Measurements from ENCODE around the gene C11orf87.

C11orf87 gene

GRCh38 chr11:109401545-109401944 is 20.4 kb upstream of the C11orf87 start:
- Histone ChIP-seq H3K4me3 (ENCODE audit: low read depth, low read length) (no peak overlapping the region), H3K9ac (no peak overlapping the region), H3K36me3 (ENCODE audit: control insufficient read depth, insufficient read depth, low read length) (no peaks in the 10 kb centered on the region), H3K27me3 (ENCODE audit: control insufficient read depth, insufficient read depth, low read length) (no peaks in the 10 kb centered on the region), H3K27ac (no peak overlapping the region), H2AFZ (no peak overlapping the region), H3K79me2 (no peaks in the 10 kb centered on the region), H3K9me3 (ENCODE audit: control insufficient read depth, low read length) (no peaks in the 10 kb centered on the region), H3K4me1 (no peaks in the 10 kb centered on the region), H3K4me2 (ENCODE audit: low read length) (no peak overlapping the region)
- no peak for TF ChIP-seq CTCF (IDR thresholded peaks at IDR 0.05)

- Histone ChIP-seq H3K27me3 (ENCODE audit: control insufficient read depth, insufficient read depth, low read length) (no peaks in the 10 kb centered on the region), H3K9me3 (ENCODE audit: control insufficient read depth, low read length) (no peaks in the 10 kb centered on the region), H3K27ac (no peak overlapping the region), H3K4me2 (ENCODE audit: low read length) (no peak overlapping the region), H3K4me3 (ENCODE audit: low read depth, low read length) (no peak overlapping the region), H3K79me2 (no peaks in the 10 kb centered on the region), H2AFZ (no peak overlapping the region), H3K4me1 (no peaks in the 10 kb centered on the region), H3K36me3 (ENCODE audit: control insufficient read depth, insufficient read depth, low read length) (no peaks in the 10 kb centered on the region), H3K9ac (no peak overlapping the region)
- no peak for TF ChIP-seq CTCF (IDR thresholded peaks at IDR 0.05)
Measured at GRCh38 chr11:109405671-109406070, 16.3 kb upstream of the C11orf87 start.

- H2AFZ ChIP-seq = no peak overlapping the region
- no peak overlapping the region for H3K4me2 ChIP-seq (ENCODE audit: low read length)
- no peaks in the 10 kb centered on the region for H3K27me3 ChIP-seq (ENCODE audit: control insufficient read depth, insufficient read depth, low read length)
- no peaks in the 10 kb centered on the region for H3K9me3 ChIP-seq (ENCODE audit: control insufficient read depth, low read length)
- no peaks in the 10 kb centered on the region for H3K4me1 ChIP-seq
- H3K36me3 ChIP-seq (ENCODE audit: control insufficient read depth, insufficient read depth, low read length) = no peaks in the 10 kb centered on the region
- H3K79me2 ChIP-seq = no peaks in the 10 kb centered on the region
- H3K9ac ChIP-seq = no peak overlapping the region
- no peak for TF ChIP-seq CTCF (IDR thresholded peaks at IDR 0.05)
- H3K27ac ChIP-seq = no peak overlapping the region
- H3K4me3 ChIP-seq (ENCODE audit: low read depth, low read length) = no peak overlapping the region
Measured at GRCh38 chr11:109416601-109417000, 5.4 kb upstream of the C11orf87 start.

GRCh38 chr11:109422870-109423465 is 978 bp downstream of the C11orf87 start:
- Histone ChIP-seq H3K4me3 (ENCODE audit: low read depth, low read length) (no peak overlapping the region), H3K36me3 (ENCODE audit: control insufficient read depth, insufficient read depth, low read length) (no peaks in the 10 kb centered on the region), H3K27ac (no peak overlapping the region), H3K4me2 (ENCODE audit: low read length) (no peak overlapping the region), H2AFZ (no peak overlapping the region), H3K9me3 (ENCODE audit: control insufficient read depth, low read length) (no peaks in the 10 kb centered on the region), H3K79me2 (no peaks in the 10 kb centered on the region), H3K4me1 (no peaks in the 10 kb centered on the region), H3K9ac (no peak overlapping the region), H3K27me3 (ENCODE audit: control insufficient read depth, insufficient read depth, low read length) (no peaks in the 10 kb centered on the region)
- TF ChIP-seq CTCF (IDR thresholded peaks at IDR 0.05) = no peak

GRCh38 chr11:109423466-109424190 is 1.6 kb downstream of the C11orf87 start:
- no peak overlapping the region for H3K4me2 ChIP-seq (ENCODE audit: low read length)
- H3K27ac ChIP-seq = no peak overlapping the region
- H3K36me3 ChIP-seq (ENCODE audit: control insufficient read depth, insufficient read depth, low read length) = no peaks in the 10 kb centered on the region
- H2AFZ ChIP-seq = no peak overlapping the region
- no peaks in the 10 kb centered on the region for H3K27me3 ChIP-seq (ENCODE audit: control insufficient read depth, insufficient read depth, low read length)
- H3K4me3 ChIP-seq (ENCODE audit: low read depth, low read length) = no peak overlapping the region
- no peaks in the 10 kb centered on the region for H3K9me3 ChIP-seq (ENCODE audit: control insufficient read depth, low read length)
- H3K9ac ChIP-seq = no peak overlapping the region
- no peaks in the 10 kb centered on the region for H3K79me2 ChIP-seq
- no peak for TF ChIP-seq CTCF (IDR thresholded peaks at IDR 0.05)
- no peaks in the 10 kb centered on the region for H3K4me1 ChIP-seq

Data from parathyroid adenoma (tissue), 2 donors.